GM15510 (cell line): ENCODE measurements around the gene PNLIPRP2.

Experiments
- POLR2A ChIP-seq: IDR thresholded peaks from 3 replicates; pipeline ENCODE4 v1.6.1; 2011; ENCODE audit warnings: borderline replicate concordance; ENCODE audit not compliant: insufficient read length; ENCODE audit errors: extremely low read depth

PNLIPRP2 gene

DNA sequence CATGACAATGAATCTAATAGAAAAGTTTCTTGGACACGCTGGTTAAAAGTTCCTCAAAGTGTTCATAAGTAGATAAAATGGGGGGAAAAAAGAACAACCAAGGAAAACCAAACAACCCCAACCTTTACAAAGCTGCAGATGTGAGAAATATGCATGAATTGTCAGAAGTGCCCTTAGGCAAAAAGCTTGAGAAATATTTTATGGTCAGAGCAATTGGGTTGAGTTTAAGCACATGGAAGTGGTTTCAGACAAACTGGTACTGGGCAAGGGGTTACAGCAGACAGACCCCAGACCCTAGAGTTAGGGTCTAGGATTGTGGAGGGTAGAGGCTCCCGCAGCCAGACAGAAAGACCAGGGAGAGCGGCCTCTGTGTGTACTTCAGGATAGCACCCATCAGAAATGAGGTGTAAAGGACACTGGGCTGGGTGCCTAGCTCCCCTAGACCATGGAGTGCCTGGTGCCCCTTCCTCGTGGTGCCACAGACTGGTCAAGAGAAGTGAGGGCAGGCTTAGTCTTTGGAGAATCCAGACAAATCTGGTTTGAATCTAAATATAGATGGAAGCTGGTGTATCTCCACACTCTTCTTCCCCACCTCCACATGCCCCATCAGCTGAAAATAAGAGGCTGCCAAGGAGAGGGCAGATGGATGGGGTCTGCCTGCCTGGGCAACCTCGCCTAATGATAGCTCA, 37.3 kb downstream of the PNLIPRP2 start:
- TF ChIP-seq POLR2A, result no peak

DNA sequence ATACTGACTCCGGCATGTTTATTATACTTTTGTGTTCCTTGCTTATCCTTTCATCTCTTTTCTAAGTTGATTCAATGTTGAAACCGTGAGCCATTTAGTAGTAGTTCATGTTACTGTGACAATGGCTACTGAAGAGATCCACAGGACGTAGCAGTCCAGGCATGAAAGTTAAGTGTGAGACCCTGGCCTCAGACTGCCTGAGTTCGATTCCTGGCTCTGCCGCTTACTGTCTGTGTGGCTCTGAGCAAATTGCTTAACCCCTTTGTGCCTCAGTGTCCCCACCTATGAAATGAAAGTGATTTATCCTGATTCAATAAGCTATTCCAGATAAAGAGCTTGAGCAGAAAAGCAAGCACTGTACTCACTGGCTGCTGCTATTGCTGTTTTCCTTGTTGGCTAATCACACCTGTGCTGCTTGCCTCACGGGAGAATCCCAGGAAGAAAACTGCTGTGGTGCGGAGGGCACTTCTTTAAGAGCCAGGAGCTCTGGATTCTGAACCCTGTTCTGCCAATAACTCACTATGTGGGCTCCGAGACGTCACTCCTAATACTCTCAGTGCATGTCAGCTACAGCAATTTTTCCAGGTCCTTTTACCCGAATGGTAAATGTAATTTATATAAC, 38.4 kb downstream of the PNLIPRP2 start:
- no peak for TF ChIP-seq POLR2A

DNA sequence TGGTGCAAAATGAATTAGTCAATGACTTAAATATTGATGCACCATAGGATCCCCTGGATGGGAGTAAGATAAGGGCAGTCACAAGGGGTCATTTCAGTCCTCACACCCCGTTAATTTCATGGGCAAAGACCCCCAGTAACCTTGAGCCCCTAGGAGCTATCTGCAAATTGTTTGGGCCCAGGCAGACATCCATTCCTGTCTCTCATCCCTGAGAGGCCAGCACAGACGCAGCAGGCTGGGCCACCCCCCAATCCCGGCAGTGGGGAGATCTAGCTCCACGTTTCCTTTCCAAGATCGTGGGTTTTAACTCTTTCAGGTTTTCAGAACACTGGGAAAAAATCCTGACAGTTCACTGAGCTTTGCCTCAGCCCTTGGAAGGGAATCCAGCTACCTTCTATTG, 40.1 kb downstream of the PNLIPRP2 start:
- no peak for TF ChIP-seq POLR2A

DNA sequence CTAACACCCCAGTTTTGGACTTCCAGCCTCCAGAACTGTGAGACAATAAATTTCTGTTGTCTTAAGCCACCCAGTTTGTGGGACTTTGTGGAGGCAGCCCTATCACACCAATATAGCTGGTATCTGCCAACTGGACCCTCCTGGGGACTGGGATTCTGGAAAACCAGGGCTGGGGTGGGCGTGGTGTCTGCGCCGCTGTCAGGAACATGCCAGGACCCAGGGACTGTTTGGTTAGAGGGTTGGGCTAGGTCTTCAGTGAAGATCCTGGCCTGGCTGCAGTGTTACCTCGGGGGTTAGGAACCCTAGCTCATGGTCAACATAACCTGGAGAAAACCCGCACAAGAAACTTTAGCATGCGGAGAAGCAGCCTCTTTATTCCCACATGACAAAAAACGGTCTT, 42.6 kb downstream of the PNLIPRP2 start:
- no peak for TF ChIP-seq POLR2A

DNA sequence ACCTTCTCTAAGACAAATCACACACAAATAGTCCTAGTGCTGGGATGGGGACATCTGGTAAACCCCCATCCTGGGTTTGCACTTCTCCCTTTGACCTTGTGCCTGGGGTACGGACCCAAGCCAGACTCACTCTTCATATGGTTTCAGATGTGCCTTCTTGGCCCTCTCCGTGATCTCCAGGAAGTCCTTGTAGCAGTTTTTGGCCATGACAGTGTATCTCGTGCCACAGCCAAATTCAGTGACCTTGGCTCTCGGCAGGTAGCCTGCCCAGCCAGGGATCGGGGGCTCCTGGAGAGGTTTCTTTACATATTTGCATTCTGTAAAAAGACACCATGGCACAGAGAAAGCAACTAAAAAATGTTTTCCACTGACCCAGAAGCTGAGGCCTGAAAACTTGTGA, 43.9 kb downstream of the PNLIPRP2 start:
- TF ChIP-seq POLR2A, result no peak

DNA sequence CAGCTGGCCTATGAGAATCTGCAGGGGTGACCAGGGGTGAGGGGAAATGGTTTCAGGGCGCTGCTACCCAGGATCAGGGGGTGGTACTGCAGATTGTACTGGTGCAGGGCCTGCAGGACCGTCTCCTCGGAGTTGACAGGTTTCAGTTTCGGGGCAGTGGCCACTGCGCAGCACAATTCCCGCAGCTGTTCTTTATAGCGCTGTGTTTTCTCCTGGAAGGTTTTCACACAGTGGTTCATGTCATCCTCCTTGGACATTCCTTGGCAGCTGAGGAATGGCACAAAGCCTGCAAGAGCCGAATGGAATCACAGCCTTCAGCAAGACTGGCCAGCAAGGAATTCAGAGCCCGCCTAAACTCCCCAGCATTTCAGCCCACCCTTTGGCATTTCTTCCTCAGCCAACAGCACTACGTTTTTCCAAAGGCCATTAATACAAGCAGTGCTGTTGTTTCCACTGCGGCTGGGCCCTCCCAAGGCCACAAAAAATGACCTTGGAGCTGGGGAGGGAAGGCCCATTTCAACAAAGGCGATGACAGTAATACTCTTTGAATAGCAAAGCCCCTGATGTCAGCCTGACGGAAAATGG, 44.9 kb downstream of the PNLIPRP2 start:
- TF ChIP-seq POLR2A, result no peak

DNA sequence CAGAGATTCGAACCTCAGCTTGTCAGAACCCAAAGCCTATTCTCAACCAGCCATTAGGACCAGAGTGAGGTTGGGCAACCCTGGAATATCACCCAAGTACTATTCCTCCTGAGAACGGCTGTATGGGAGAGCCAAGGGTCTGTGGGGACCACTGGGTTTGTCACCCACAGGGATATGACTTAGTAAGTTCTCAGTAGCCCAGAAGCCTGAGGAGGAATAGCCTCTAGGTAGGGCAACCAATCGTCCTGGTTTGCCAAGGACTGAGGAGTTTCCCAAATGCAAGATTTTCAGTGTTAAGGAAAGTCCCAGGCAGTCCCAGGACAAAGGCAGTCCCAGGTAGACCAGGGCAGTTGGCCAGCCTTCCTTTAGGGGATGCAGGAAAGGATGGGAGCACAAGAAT, 46.7 kb downstream of the PNLIPRP2 start:
- no peak for TF ChIP-seq POLR2A

DNA sequence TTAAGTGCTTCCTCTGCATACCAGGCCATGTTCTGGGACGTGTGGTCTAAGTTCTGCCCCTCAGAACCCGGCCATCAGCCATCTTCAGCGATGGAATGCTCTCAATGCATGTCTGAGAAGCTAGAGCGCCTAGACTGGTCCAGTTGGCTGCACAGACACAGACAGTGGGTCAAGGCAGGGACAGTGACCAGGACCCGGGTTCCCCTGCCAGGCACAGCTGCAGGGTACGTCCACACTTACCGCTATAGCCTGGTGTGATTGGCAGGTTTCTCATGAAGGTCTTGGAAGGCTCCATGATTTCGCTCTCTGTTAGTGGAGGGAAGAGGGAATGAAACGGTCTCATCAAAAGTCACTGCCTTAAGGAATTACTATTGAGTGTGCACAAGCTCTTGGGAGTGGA, 47.3 kb downstream of the PNLIPRP2 start:
- no peak for TF ChIP-seq POLR2A

DNA sequence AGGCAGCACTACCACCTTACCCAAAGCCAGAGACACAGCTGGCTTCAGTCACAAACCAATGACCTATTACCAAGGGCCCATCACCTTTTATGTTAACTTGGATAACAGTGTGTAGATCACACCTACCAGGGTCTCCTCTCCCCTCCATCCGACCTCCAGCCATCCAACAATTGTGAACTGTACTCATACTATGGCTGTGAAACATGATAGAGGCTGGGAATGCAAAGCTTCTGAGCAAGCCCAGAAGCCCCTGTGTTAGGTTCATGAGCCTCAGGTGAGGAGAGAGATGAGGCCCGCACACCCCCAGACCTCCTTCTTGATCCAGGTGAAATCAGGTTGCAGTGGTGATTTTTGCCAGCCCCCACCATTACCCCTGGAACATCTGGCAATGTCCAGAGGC, 47.7 kb downstream of the PNLIPRP2 start:
- TF ChIP-seq POLR2A, result no peak

DNA sequence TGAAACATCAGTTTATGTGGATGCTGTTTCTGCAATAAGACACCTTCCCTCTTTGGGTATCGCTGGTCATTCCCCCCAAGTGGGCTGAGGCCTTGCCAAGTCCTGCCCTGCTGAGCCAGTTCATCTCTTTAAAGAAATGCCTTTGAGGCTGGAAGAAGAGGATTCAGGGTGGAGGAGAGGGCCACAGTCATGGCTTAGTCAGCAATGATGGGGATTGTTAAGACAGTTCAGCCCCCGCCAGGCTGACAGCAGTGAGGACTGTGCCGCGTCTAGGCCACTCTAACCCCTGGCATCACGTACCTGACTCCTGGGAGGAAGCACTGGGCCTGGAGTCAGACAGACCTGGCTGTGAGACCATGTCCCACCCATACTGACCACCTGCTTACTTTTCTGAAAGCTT, 48.3 kb downstream of the PNLIPRP2 start:
- TF ChIP-seq POLR2A, result no peak

DNA sequence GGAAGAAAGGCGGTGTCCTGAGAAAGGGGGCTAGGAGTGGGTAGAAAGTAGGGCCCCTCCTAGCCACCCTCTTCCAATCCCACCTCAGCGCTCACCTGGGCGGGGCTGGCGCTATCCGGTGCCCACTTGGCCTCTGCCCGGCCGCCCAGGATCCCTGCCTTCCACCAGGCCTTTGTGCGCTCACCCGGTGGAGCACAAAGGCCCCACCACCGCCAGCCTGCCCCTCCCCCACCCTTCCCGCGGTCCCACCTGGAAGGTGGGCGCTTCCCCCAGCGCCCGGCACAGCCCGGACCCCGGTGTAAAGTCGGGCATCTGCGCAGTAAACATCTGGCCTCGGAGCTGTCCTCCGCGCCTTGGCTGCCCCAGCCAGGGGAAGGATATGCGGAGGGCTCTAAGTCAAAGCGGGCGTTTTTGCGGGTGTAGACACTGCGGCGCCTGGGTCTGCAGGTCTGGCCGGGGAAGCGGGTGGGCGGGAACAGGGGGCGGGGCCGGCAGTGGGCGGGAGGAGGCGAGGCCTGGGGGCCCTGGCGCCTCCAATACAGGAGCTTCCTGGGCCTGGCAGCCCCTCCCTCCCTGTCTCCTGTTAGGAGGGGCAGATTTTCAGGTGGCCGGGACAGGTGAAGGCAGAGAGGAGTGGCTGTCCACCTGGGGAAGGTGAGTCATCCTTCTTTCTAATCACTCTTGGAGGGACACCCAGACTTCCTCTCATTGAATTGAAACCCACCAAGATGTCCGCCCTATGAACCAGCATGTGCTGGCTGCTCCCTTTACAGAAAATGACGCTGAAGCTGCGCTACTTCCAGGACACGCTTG, 49.3 kb downstream of the PNLIPRP2 start:
- TF ChIP-seq POLR2A, result no peak

DNA sequence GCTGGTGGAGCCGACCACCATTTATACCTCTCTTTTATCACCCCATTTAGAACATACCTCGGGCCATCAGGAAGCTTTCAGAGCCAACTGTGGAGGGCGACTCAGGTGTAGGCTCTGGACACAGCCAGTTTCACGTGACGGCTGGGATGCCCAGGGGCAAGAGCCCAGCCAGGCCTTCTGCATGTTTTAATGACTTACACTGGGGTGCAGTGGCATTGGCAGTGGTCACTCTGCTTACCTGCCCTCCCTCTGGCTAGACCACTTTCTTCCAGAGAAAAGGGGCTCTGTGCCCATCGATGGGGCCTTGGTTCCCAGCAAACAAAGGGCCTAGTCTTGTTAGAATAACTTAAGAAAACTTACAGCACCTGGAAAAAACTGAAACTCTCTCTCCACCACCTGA, 50.0 kb downstream of the PNLIPRP2 start:
- no peak for TF ChIP-seq POLR2A

DNA sequence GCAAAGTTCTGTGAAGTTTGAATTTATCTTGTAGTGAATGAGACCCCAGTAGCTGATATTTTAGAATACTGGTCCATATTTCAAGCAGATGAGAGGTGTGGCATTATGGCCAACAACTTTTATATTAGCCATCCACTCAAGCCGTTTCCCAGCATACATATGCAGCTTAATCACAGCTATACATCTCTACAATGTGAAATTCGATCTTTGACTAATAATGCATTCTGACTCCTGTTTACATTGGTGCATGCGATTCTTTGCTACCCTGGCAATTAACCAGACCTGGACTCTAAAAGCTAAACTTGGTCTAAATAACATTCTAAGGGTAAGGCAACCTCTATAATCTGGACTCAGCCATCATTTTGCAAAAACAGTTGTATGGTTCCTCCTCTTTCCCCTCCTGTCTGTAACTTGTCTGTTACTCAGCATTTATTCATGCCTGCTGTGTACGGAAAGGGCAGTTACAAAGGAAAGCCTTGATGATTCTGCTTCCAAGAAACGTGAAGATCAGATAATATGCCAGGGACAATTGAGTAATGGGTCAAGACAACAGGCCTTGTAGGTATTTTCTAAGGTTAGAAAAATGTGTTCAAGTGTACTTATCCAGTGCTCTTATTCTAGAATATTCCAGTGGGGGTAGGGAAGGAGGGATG, 50.6 kb downstream of the PNLIPRP2 start:
- TF ChIP-seq POLR2A, result no peak

DNA sequence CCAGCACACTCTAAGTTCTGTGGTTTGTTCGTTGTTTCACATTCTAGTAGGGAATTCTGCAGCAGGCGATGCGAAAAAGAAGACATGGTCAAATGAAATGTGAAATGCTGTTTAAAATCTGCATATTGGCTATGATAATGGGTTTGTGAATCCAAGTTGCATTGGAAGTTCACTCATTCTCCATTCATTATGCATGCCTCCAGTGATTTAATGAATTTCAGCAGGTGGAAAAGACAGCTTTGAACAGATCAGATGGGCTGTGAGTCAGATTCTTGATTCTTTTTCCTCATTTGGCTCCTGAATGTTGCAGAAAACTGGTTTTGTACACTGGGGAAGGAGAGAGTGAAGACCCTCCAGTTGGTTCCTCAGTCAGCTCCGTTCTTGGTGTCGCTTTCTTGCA, 52.1 kb downstream of the PNLIPRP2 start:
- TF ChIP-seq POLR2A, result no peak

DNA sequence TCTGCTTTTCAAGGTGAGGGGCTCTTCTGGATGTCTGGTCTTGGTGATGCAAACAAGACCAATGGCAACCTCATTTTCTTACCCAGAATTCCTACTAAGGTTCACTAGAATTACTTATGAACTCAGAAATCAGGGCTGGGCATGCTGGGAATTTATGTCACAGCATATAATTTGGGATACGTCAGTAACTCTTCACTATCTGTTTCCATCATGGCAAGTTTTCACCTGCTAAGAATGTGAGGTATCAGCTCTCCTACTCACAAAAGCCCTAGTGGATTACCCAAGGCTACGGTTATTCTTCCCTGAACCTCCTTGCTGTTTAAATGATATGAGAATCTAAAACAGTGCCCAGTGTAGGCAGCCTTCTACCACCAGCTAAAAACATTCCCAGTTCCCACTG, 53.1 kb downstream of the PNLIPRP2 start:
- TF ChIP-seq POLR2A, result no peak

DNA sequence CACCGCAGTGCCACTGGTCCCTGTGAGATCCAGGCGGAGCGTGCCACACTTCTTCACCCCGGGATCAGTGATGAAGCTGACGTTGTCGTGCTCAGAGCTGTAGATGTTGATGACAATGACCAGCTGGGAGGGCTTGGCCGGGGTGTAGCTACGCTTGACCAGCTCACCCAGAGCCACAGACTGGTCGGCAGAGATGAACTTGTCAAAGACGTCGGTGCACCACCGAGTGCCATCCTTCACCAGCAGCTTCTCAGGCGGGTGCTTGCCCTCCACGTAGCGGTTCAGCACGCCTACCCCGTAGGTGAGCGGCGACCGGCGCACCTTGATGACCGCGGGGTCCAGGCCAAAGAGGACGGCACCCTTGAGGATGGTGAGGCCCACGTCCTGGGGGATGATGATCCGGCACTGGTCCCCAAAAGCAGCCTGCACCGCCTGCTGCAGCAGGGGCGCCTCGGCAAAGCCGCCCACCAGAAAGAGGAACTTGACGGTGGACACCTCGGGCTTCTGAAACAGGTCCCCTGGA, 54.2 kb downstream of the PNLIPRP2 start:
- TF ChIP-seq POLR2A, result no peak

DNA sequence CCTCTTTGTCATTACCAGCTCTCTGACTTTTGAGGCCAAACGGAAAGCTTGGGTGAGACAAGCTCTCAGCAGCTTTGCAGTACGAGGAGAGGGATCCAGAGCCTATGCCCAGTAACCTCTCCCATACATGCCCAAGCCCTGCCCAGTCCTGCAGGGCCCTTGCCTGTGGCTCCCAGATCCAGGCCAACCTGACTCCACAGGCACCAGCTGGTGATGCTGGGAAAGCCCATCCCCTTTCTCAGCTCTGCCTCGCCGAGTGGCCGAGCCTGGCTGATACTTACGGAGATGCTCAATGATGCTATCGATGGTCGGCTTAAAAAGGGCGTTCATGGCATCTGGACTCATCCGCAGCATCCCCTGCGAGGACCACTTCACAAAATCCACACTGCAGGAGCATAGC, 55.4 kb downstream of the PNLIPRP2 start:
- no peak for TF ChIP-seq POLR2A
